Bronchial epithelial cell (primary cell): Measurements from ENCODE around the gene TNFRSF12A. TPM values are rescaled to one million over a fixed set of nuclear protein-coding genes. Genes with fewer than 3 reads are reported as not detected.

Experiments
- DNase-seq: peaks from one replicate; pipeline ENCODE4 v3.0.0-alpha.2; 2010; ENCODE audit warnings: low read depth
- FAIRE-seq: peaks from 2 replicates; lab custom pipeline; 2011; peaks lifted over from hg19 to GRCh38; lab: Jason Lieb, UNC
- H3K27me3 ChIP-seq: 2 replicates; pipeline ENCODE4 v1.5.1; 2011; ENCODE audit warnings: low read length; ENCODE audit not compliant: control insufficient read depth, insufficient read depth
- H3K36me3 ChIP-seq: 2 replicates; pipeline ENCODE4 v1.5.1; 2011; ENCODE audit warnings: low read length; ENCODE audit not compliant: control insufficient read depth, insufficient read depth
- H3K4me3 ChIP-seq: 2 replicates; pipeline ENCODE4 v1.5.1; 2011; ENCODE audit warnings: mild to moderate bottlenecking, low read depth, low read length, control low read depth
- total RNA-seq: library from RNA; depleted of rRNA; stranded (reverse); fragments of >200 nt; gene quantifications from 2 replicates; pipeline ENCODE4 v1.2.1, GENCODE V29; 2014
- TF ChIP-seq, protein P1 (sequence below): IDR thresholded peaks from 2 replicates; pipeline ENCODE4 v1.5.1; 2011; ENCODE audit warnings: mild to moderate bottlenecking, moderate library complexity, low read length, control low read depth, inconsistent platforms; ENCODE audit not compliant: insufficient read depth, severe bottlenecking

Gene TNFRSF12A
- total RNA-seq, 1 donor from 2014 or later, result 686 TPM

DNA sequence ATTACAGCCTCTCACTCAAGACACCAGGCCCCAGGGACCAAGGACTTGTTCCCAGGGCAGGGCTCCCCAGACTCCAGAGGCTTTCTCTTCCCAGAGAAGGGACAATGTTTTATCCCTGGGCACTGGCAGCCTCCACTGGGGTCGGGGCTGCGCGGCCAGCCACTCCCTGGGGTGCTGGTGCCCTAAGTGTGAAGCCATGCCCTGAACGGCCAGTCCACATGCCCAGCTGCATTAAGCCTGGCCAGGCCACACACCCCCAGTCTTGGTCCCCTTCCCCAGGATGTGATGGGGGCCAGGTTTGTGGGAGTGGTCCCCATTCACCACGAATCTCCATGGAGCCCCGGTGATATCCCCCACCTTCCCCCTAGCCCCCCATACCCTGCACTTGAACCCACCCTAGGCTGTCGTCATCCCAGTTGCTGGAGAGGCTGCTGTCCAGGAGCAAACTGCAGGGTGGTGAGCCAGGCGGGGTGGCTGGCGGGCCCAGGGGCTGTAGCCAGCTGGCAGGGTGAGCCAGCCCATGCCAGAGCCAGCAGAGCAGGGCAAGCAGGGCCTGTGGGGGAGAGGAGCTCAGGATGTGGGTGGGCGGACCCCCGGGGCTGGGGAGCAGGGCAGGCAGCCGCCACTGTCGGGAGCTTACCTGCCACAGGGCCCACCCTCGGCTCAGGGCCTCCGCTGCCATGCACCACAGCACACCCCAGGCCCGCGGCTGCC lies 46.4 kb upstream of the TNFRSF12A start:
- FAIRE-seq (no peak), DNase-seq (no peak)
- H3K27me3 ChIP-seq, result no peaks in the 10 kb centered on the region
- peaks cover 1% of the 10 kb centered on the region for H3K36me3 ChIP-seq
- TF ChIP-seq, protein P1, sequence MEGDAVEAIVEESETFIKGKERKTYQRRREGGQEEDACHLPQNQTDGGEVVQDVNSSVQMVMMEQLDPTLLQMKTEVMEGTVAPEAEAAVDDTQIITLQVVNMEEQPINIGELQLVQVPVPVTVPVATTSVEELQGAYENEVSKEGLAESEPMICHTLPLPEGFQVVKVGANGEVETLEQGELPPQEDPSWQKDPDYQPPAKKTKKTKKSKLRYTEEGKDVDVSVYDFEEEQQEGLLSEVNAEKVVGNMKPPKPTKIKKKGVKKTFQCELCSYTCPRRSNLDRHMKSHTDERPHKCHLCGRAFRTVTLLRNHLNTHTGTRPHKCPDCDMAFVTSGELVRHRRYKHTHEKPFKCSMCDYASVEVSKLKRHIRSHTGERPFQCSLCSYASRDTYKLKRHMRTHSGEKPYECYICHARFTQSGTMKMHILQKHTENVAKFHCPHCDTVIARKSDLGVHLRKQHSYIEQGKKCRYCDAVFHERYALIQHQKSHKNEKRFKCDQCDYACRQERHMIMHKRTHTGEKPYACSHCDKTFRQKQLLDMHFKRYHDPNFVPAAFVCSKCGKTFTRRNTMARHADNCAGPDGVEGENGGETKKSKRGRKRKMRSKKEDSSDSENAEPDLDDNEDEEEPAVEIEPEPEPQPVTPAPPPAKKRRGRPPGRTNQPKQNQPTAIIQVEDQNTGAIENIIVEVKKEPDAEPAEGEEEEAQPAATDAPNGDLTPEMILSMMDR, result no peak
- H3K4me3 ChIP-seq, result no peak overlapping the region

DNA sequence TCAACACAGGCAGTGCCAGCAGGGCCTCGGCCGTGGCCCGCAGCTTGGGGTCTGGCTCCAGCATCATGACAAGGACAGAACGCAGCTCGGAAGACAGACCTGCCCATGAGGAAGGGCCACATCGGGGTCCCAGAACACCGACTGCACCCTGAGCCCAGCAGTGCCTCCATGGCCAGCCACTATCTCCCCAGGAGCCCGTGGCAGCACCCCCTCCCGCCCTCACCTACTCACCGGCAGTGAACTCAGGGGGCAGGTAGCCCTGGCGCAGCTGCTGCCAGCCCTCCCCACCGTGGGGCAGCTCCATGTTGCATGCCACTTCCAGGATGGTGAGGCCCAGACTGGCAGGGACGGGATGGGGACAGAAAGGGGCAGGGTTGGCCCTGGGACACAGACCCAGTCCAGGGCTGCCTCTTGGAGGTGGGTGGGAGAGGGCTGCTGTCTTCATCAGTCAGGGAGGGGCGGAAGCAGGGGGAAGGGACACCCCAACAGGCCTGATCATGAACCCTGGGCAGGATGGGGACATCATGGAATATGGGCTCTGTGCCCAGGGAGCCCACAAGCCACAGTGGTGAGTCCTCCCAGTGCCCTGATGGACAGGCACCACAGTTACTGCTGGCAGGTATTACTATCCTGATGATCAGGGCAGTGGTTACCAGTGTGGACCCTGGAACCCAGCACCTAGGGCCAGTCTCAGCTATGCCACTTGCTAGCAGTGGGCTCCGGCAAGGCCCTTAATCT lies 45.7 kb upstream of the TNFRSF12A start:
- DNase-seq (no peak), FAIRE-seq (no peak)
- TF ChIP-seq, protein P1, result no peak
- Histone ChIP-seq H3K27me3 (no peaks in the 10 kb centered on the region), H3K36me3 (peaks cover 1% of the 10 kb centered on the region), H3K4me3 (no peak overlapping the region)

DNA sequence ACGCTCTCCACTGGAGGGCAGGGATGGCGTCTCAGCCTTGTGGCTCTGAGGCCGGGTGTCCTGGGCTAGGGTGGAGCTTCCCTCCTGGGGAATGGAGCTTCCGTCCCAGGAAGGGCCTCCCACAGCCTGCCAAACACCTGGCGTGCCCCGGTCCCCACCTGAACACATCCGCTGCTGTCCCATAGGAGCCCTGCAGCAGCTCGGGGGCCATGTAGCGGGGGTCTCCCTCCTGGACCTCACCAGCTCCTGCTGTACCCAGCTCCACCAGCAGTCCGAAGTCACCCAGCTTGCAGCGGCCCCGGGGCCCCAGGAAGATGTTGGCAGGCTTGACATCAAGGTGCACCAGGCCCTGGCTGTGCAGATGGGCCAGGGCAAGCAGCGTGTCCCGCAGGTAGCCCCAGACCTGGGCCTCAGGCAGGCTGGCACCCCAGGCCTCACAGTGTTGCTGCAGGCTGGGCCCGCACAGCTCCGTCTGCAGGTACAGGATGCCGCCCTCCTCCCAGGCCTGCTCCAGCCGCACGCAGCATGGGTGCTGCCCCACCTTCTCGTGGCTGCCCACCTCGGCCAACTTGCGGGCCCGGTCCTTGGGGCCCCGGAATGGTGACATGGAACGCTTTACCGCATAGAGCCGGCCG lies 44.9 kb upstream of the TNFRSF12A start:
- TF ChIP-seq, protein P1, result no peak
- DNase-seq (no peak), FAIRE-seq (no peak)
- Histone ChIP-seq H3K4me3 (no peak overlapping the region), H3K27me3 (no peaks in the 10 kb centered on the region), H3K36me3 (peaks cover 1% of the 10 kb centered on the region)

DNA sequence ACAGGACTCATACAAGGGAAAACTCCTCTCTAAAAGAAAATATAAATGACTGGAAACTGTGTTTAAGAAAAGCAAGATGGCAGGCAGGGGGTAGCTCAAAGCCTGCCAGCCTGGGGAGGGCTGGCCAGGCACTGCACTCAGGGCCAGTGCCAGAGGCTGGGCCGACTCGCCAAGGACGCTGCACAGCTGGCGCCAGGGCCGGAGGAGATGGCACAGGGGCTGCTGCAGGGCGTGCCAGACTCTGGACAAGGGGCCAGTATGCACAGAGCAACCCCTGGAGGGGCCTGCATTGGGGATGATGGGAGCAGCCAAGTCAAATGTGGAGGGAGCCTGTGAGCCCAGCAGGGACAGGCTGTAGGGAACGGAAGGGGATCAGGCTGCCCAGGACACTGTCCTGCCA lies 44.0 kb upstream of the TNFRSF12A start:
- peaks cover 1% of the 10 kb centered on the region for H3K36me3 ChIP-seq

DNA sequence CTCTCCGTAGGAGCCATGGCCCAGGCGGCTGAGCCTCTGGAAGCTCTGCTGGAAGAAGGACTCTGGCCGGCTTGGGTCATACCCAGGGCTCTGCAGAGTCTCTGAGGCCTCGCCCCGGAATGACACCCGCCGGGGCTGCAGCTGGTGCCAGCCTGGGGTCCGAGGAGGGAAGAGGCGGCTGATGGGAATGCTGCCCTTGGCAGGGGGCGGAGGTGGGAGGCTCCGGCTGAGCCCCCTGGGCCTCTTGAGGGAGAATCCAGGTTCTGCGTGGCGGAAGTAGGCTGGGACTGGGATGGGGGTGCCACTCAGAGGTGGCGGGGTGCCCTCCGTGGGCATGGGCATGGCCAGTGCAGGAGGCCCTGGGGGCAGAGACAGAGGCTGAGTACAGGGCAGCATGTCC lies 43.5 kb upstream of the TNFRSF12A start:
- FAIRE-seq (no peak), DNase-seq (no peak)
- Histone ChIP-seq H3K4me3 (no peak overlapping the region), H3K27me3 (no peaks in the 10 kb centered on the region), H3K36me3 (peaks cover 1% of the 10 kb centered on the region)
- TF ChIP-seq, protein P1, result no peak

More for the DNA sequence above, 44.0 kb upstream of the TNFRSF12A start:
- Histone ChIP-seq H3K27me3 (no peaks in the 10 kb centered on the region), H3K4me3 (no peak overlapping the region)
- DNase-seq (no peak), FAIRE-seq (no peak)
- TF ChIP-seq, protein P1, result no peak
